Endothelial cell of umbilical vein (primary cell): ENCODE results near the gene NEB. TPM values are rescaled to one million over a fixed set of nuclear protein-coding genes. Genes with fewer than 3 reads are reported as not detected.

ENCODE experiments used
- BruUV-seq: library from RNA; stranded (reverse); fragments of 400-500 nt; replicated peaks from 2 replicates; lab custom pipeline; 2021; lab: Mats Ljungman, UMichigan
- CTCF ChIA-PET: fragments of 300-600, 350-600 bp; sonication (Branson Sonifier 250); formaldehyde crosslinking; loops from one replicate; lab custom pipeline; 2021; ENCODE audit warnings: antibody characterized with exemption, inconsistent platforms; lab: Charles Lee
- POLR2A ChIA-PET: fragments of 300-600, 350-600 bp; sonication (Branson Sonifier 250); formaldehyde crosslinking; loops from one replicate; lab custom pipeline; 2021; ENCODE audit warnings: antibody characterized with exemption, inconsistent platforms; lab: Charles Lee
- DNase-seq: peaks from one replicate; pipeline ENCODE4 v3.0.0-alpha.2; 2011; ENCODE audit warnings: low read depth, low spot score
- FAIRE-seq: peaks from 2 replicates; lab custom pipeline; 2011; peaks lifted over from hg19 to GRCh38; lab: Jason Lieb, UNC
- H2AFZ ChIP-seq: 2 replicates; pipeline ENCODE4 v1.6.0; 2012; ENCODE audit warnings: low read depth, low read length, control low read depth, inconsistent platforms
- H3K27ac ChIP-seq: 2 replicates; pipeline ENCODE4 v1.5.1; 2011; ENCODE audit warnings: low read depth, mild to moderate bottlenecking, control low read depth, low read length, moderate library complexity; ENCODE audit not compliant: insufficient read depth
- H3K27me3 ChIP-seq, 2 experiments: 2 replicates each; pipeline versions ENCODE4 v1.6.0 to v1.6.1; 2011; ENCODE audit warnings: low read length in 2 of 2, mixed read lengths in 1 of 2; ENCODE audit not compliant: control insufficient read depth in 2 of 2, insufficient read depth in 2 of 2
- H3K36me3 ChIP-seq, 2 experiments: 2 replicates in 1 of 2; 3 replicates in 1 of 2; pipeline ENCODE4 v1.5.1; 2011; ENCODE audit warnings: low read length in 2 of 2, mild to moderate bottlenecking in 1 of 2, moderate library complexity in 1 of 2; ENCODE audit not compliant: control insufficient read depth in 2 of 2, insufficient read depth in 2 of 2; ENCODE audit errors: extremely low read depth in 1 of 2
- H3K4me1 ChIP-seq: 3 replicates; pipeline ENCODE4 v1.5.1; 2011; ENCODE audit warnings: mild to moderate bottlenecking, low read length; ENCODE audit not compliant: control insufficient read depth, insufficient read depth; ENCODE audit errors: extremely low read depth
- H3K4me2 ChIP-seq: 2 replicates; pipeline ENCODE4 v1.6.1; 2011; ENCODE audit warnings: low read length, control low read depth, mixed read lengths; ENCODE audit not compliant: insufficient read depth
- H3K4me3 ChIP-seq, 3 experiments: fragments of 200-600 bp in 1 of 3; sonication (generic), shearing (Covaris generic) in 1 of 3; replicated peaks in 1 of 3; 2 replicates each; pipeline ENCODE4 v1.5.1; 2011 to 2016; ENCODE audit warnings: control low read depth in 3 of 3, low read length in 3 of 3, mild to moderate bottlenecking in 2 of 3, inconsistent platforms in 1 of 3, low read depth in 1 of 3, moderate library complexity in 1 of 3; ENCODE audit not compliant: insufficient read depth in 1 of 3
- H3K79me2 ChIP-seq: 2 replicates; pipeline ENCODE4 v1.6.0; 2012; ENCODE audit warnings: low read length, inconsistent platforms; ENCODE audit not compliant: control insufficient read depth, insufficient read depth
- H3K9ac ChIP-seq: replicated peaks from 2 replicates; pipeline ENCODE3; 2011; ENCODE audit warnings: low read length, control low read depth; ENCODE audit not compliant: insufficient read depth; ENCODE audit errors: extremely low read depth
- H3K9me1 ChIP-seq: replicated peaks from 3 replicates; pipeline ENCODE4 v1.6.0; 2011; ENCODE audit warnings: mild to moderate bottlenecking, low read length; ENCODE audit not compliant: control insufficient read depth, insufficient read depth; ENCODE audit errors: extremely low read depth
- H3K9me3 ChIP-seq: replicated peaks from 2 replicates; pipeline ENCODE4 v1.5.1; 2012; ENCODE audit warnings: low read length, inconsistent platforms; ENCODE audit not compliant: control insufficient read depth, insufficient read depth
- H4K20me1 ChIP-seq: replicated peaks from 2 replicates; pipeline ENCODE3; 2011; ENCODE audit warnings: mild to moderate bottlenecking, low read length; ENCODE audit not compliant: control insufficient read depth, insufficient read depth; ENCODE audit errors: extremely low read depth
- EZH2 ChIP-seq: IDR thresholded peaks from 2 replicates; pipeline ENCODE4 v1.6.1; 2012; ENCODE audit warnings: borderline replicate concordance, low read depth, mild to moderate bottlenecking, moderate library complexity, low read length, inconsistent platforms; ENCODE audit not compliant: severe bottlenecking
- FOS ChIP-seq: IDR thresholded peaks from 2 replicates; pipeline ENCODE4 v1.6.1; 2011; ENCODE audit warnings: mild to moderate bottlenecking, low read length, moderate library complexity, borderline replicate concordance; ENCODE audit not compliant: insufficient read depth
- GATA2 ChIP-seq: IDR thresholded peaks from 2 replicates; pipeline ENCODE4 v1.7.0; 2011; ENCODE audit warnings: low read depth, mild to moderate bottlenecking, moderate library complexity, mixed read lengths, low read length; ENCODE audit not compliant: insufficient read length, insufficient read depth
- JUN ChIP-seq: IDR thresholded peaks from 2 replicates; pipeline ENCODE4 v1.6.1; 2011; ENCODE audit warnings: borderline replicate concordance, low read depth; ENCODE audit not compliant: insufficient read length, insufficient read depth
- MYC ChIP-seq: IDR thresholded peaks from one replicate; pipeline ENCODE4 v1.6.1; 2011; ENCODE audit warnings: mild to moderate bottlenecking, low read depth, low read length
- POLR2A ChIP-seq: IDR thresholded peaks from 2 replicates; pipeline ENCODE4 v1.6.1; 2012; ENCODE audit warnings: low read depth, mild to moderate bottlenecking, control low read depth, low read length
- POLR2AphosphoS5 ChIP-seq: IDR thresholded peaks from 2 replicates; pipeline ENCODE4 v1.6.1; 2012; ENCODE audit warnings: low read depth, mild to moderate bottlenecking, control low read depth, low read length, moderate library complexity; ENCODE audit not compliant: insufficient read depth
- dilution Hi-C: fragments of 300-500 bp; cut with MboI; formaldehyde crosslinking; loops from one replicate; pipeline ENCODE4 v1.15.0; 2019; ENCODE audit warnings: low sequenced_read_pairs; ENCODE audit not compliant: extremely low pct_ligation_motif_present
- intact Hi-C: fragments of 100-400 bp; cut with micrococcal nuclease; formaldehyde crosslinking; loops from one replicate; pipeline ENCODE4 v1.10.0; 2022
- polyA plus RNA-seq, 4 experiments: library from polyadenylated mRNA; depleted of rRNA in 3 of 4; stranded (reverse) in 3 of 4; unstranded in 1 of 4; fragments of >200 nt; gene quantifications; 2 replicates each; pipeline versions ENCODE4 v1.2.1 to v1.2.3, GENCODE V29; 2011 to 2012; ENCODE audit warnings: missing spikeins in 1 of 4
- total RNA-seq: library from RNA; stranded (reverse); gene quantifications from 2 replicates; pipeline ENCODE4 v1.2.3, GENCODE V29; 2021
- TF ChIP-seq, protein P1 (sequence below): IDR thresholded peaks from 2 replicates; pipeline ENCODE4 v1.6.1; 2011; ENCODE audit not compliant: insufficient read depth, insufficient read length
- TF ChIP-seq, protein P2 (sequence below), 2 donors: IDR thresholded peaks; 1 replicate in 1 of 2; 2 replicates in 1 of 2; pipeline ENCODE4 v1.5.1; 2011; ENCODE audit warnings: low read length in 2 of 2, mild to moderate bottlenecking in 2 of 2, moderate library complexity in 2 of 2, control low read depth in 1 of 2, inconsistent platforms in 1 of 2, low read depth in 1 of 2; ENCODE audit not compliant: insufficient read depth in 1 of 2; ENCODE audit errors: extremely low read depth in 1 of 2

The NEB gene
- total and polyA plus RNA-seq, 2 donors (not counting 3 experiments of a cell fraction or from before 2014, with no cell fraction given), result 0.84 to 1.8 TPM

DNA sequence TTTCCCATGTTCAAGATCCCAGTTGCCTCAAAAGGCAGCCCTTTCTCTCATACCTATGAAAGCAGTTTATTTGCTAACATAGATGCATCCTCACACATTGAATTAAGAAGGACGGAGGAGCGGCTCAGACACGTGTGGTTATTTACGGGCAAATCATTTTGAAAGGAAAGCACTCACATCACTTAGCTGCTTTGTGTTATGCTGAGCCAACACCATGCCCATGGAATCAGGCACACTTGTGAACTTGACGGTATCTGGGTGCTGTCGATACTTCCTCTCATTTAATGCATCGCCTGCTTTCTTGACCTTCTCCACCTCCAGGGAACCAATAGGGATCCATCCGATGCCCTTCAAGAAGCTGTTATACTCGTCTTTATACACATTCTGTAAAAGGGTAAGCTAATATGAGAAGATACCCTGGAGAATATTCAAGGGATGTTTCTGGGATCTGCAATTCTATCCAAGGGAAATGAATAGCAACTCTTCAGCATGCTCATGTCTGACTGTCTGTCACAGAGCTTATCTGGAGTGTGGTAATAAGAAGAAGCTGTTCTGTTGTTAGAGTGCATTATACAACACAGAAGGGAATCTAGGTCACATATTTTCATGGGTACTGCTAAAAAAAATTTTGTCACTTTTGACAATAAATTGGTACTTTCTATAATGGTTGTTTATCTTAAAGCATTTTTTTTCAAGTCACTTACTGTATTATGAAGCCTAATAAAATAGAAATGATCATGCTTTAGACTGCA lies 63.3 kb downstream of the NEB start:
- Histone ChIP-seq H3K79me2 (no peaks in the 10 kb centered on the region), H3K4me3 (no peak overlapping the region), H3K4me1 (no peaks in the 10 kb centered on the region), H2AFZ (no peak overlapping the region), H3K9me3 (no peaks in the 10 kb centered on the region), H3K9ac (no peak overlapping the region), H3K27me3 (peaks cover 0 to 3% of the 10 kb centered on the region in 2 experiments), H3K36me3 (no peaks in the 10 kb centered on the region), H3K9me1 (no peaks in the 10 kb centered on the region), H3K27ac (no peak overlapping the region), H4K20me1 (no peaks in the 10 kb centered on the region), H3K4me2 (no peak overlapping the region)
- dilution Hi-C loops, result no loop called here
- DNase-seq, result no peak
- CTCF ChIA-PET, result interaction anchor here (1.0 kb wide), 1 partner anchor 160 kb away, joined by 3 read pairs; no protein-coding TSS in a partner anchor
- intact Hi-C loops, result no loop called here
- TF ChIP-seq, protein P1, sequence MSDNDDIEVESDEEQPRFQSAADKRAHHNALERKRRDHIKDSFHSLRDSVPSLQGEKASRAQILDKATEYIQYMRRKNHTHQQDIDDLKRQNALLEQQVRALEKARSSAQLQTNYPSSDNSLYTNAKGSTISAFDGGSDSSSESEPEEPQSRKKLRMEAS, result no peak
- no peak for TF ChIP-seq JUN
- no peak for TF ChIP-seq GATA2
- TF ChIP-seq EZH2, result no peak
- TF ChIP-seq, protein P2, sequence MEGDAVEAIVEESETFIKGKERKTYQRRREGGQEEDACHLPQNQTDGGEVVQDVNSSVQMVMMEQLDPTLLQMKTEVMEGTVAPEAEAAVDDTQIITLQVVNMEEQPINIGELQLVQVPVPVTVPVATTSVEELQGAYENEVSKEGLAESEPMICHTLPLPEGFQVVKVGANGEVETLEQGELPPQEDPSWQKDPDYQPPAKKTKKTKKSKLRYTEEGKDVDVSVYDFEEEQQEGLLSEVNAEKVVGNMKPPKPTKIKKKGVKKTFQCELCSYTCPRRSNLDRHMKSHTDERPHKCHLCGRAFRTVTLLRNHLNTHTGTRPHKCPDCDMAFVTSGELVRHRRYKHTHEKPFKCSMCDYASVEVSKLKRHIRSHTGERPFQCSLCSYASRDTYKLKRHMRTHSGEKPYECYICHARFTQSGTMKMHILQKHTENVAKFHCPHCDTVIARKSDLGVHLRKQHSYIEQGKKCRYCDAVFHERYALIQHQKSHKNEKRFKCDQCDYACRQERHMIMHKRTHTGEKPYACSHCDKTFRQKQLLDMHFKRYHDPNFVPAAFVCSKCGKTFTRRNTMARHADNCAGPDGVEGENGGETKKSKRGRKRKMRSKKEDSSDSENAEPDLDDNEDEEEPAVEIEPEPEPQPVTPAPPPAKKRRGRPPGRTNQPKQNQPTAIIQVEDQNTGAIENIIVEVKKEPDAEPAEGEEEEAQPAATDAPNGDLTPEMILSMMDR (IDR thresholded peaks at IDR 0.05; ENCODE audit: extremely low read depth in 1 of 2, insufficient read depth in 1 of 2, low read depth in 1 of 2, low read length in 2 of 2), result no peak
- no peak for TF ChIP-seq MYC
- TF ChIP-seq FOS, result no peak
- TF ChIP-seq POLR2AphosphoS5, result no peak
- TF ChIP-seq POLR2A, result no peak
- no TSS peak for BruUV-seq
- FAIRE-seq, result no peak
- POLR2A ChIA-PET, result no interaction called here
